BLaER1 (cell line): ENCODE measurements around the gene RNASEH2A.

ENCODE experiments used
- H3K27ac ChIP-seq: shearing (Covaris generic); formaldehyde crosslinking; 2 replicates; pipeline ENCODE4 v1.8.1; 2022
- H3K27me3 ChIP-seq: shearing (Covaris generic); formaldehyde crosslinking; 2 replicates; pipeline ENCODE4 v1.8.1; 2022
- H3K36me3 ChIP-seq: shearing (Covaris generic); formaldehyde crosslinking; 2 replicates; pipeline ENCODE4 v1.8.1; 2022
- H3K4me1 ChIP-seq: shearing (Covaris generic); formaldehyde crosslinking; 2 replicates; pipeline ENCODE4 v1.8.1; 2022
- H3K4me2 ChIP-seq: shearing (Covaris generic); formaldehyde crosslinking; 2 replicates; pipeline ENCODE4 v1.8.1; 2022
- H3K4me3 ChIP-seq: shearing (Covaris generic); formaldehyde crosslinking; 2 replicates; pipeline ENCODE4 v1.8.1; 2022
- H3K9ac ChIP-seq: shearing (Covaris generic); formaldehyde crosslinking; 2 replicates; pipeline ENCODE4 v1.8.1; 2022
- H3K9me3 ChIP-seq: shearing (Covaris generic); formaldehyde crosslinking; 2 replicates; pipeline ENCODE4 v1.8.1; 2022
- H4K20me1 ChIP-seq: shearing (Covaris generic); formaldehyde crosslinking; 2 replicates; pipeline ENCODE4 v1.8.1; 2022
- Cebpa-rat ChIP-seq: shearing (Covaris generic); IDR thresholded peaks from 2 replicates; pipeline ENCODE4 v1.8.1; 2022

RNASEH2A gene

DNA sequence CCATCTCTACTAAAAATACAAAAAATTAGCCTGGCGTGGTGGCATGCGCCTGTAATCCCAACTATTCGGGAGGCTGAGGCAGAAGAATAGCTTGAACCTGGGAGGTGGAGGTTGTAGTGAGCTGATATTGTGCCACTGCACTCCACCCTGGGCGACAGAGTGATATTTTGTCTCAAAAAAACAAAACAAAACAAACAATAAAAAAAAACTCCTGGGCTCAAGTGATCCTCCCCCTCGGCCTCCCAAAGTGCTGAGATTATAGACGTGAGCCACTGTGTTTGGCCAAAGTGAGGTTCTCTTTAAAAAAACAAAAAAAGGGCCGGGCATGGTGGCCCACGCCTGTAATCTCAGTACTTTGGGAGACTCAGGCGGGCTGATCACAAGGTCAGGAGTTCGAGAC lies 18.9 kb upstream of the RNASEH2A start:
- Histone ChIP-seq H3K4me2 (peak overlapping the region; percentile 98), H3K9me3 (no peaks in the 10 kb centered on the region), H4K20me1 (peaks cover 11% of the 10 kb centered on the region), H3K36me3 (no peaks in the 10 kb centered on the region), H3K27me3 (no peaks in the 10 kb centered on the region), H3K9ac (peak overlapping the region; percentile 85; the same call in 1 of the 2 replicates), H3K4me1 (peaks cover 81% of the 10 kb centered on the region), H3K27ac (peak overlapping the region; percentile 95), H3K4me3 (no peak overlapping the region)
- TF ChIP-seq Cebpa-rat: no peak

DNA sequence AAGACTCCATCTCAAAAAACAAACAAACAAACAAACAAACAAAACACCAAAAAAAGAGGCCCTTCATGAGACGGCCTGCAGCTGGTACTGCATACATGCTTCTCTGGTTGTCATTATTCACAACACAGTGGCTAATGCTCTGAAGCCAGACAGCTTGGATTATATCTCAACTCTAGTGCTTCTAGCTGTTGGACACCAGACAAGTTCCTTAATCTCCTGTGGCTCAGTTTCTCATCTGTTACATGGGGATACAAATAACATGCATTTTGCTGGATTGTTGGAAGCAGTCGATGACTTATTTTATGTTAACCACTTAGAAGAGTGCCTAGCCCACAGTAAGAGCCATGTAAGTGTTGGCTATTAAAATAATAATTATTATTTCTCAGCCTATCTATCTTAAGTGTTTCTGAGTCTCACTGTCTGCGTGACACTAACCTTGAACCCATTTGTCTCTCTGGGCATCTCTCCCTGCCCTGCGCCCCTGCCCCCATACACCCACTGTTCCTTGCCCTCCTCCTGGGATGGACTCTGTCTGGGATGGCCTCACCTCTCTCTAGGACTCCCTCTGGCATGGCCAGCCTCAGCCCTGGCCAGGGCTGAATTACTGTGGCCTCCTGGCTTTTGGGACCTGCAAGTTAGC lies 18.2 kb upstream of the RNASEH2A start:
- Histone ChIP-seq H3K9me3 (no peaks in the 10 kb centered on the region), H3K4me1 (peaks cover 76% of the 10 kb centered on the region), H3K4me2 (peak overlapping the region; percentile 98), H3K36me3 (no peaks in the 10 kb centered on the region), H4K20me1 (peaks cover 18% of the 10 kb centered on the region), H3K4me3 (peak overlapping the region; percentile 95), H3K27me3 (no peaks in the 10 kb centered on the region), H3K27ac (peak overlapping the region; percentile 95), H3K9ac (peak overlapping the region; percentile 91)
- TF ChIP-seq Cebpa-rat: no peak

DNA sequence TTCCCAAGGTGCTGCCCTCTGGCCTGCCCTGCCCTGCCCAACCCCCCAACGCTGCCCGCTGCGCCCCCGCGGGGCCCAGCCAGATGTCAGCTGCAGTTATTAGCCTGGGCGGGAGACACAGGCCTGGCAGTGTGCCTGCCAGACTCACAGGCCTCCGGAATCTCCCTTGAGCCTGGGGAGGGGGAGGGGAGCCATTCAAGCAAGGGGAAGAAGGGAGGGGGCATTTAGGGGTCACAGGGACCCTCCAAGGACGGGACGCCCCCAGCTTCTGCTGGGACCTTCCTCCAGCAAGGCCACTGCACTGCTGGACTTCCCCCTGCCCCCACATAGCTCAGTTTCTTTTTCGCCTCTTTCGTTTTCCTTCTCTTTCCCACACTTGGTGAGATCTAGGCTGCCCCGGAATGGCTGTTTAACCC lies 17.7 kb upstream of the RNASEH2A start:
- Histone ChIP-seq H3K27me3 (no peaks in the 10 kb centered on the region), H3K27ac (peak overlapping the region; percentile 95), H3K4me2 (peak overlapping the region; percentile 98), H3K4me3 (peak overlapping the region; percentile 95), H4K20me1 (peaks cover 19% of the 10 kb centered on the region), H3K9me3 (no peaks in the 10 kb centered on the region), H3K36me3 (no peaks in the 10 kb centered on the region), H3K9ac (peak overlapping the region; percentile 91), H3K4me1 (peaks cover 71% of the 10 kb centered on the region)
- TF ChIP-seq Cebpa-rat: no peak

DNA sequence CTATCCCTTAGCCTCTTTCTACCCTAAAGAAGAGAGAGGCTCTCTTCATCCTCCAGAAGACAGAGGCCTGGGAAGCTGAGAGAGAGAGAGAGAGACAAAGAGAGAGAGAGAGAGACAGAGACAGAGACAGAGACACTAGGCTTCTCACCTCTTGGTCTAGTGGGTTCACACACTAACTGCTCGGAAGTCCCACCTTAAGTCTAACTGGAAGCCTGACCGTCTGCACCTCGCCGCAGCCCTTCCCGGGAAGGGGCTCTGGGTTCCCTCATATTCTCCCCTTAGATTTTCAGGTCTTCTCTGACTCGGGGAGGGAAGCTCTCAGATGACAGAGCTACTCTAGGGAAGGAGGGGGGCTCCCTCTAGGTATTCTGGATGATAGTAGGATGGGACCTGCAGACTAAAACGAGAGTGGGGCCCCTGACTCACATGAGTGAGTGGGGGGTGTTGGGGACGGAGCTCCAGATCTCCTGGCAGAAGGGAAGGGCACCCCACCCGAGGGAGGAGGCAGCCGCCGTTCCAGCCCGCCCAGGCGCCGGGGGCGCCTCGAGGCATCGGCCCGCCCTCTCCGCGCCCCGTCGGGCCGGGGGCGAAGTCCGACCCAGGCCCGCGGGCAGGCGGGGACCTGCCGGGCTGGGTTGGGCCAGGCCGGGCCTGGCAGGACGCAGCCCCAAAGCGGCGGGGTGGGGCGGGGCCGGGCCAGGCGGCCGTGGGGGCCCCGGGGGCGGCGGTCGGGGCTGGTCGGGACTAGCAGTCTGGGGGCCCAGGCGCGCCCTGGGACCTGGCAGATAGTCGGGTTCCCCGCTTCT lies 17.1 kb upstream of the RNASEH2A start:
- H3K36me3 ChIP-seq: no peaks in the 10 kb centered on the region
- H3K9ac ChIP-seq: peak overlapping the region; percentile 91
- H3K4me3 ChIP-seq: peak overlapping the region; percentile 95
- H3K4me2 ChIP-seq: peak overlapping the region; percentile 98
- no peaks in the 10 kb centered on the region for H3K27me3 ChIP-seq
- peak overlapping the region; percentile 95 for H3K27ac ChIP-seq
- peaks cover 70% of the 10 kb centered on the region for H3K4me1 ChIP-seq
- TF ChIP-seq Cebpa-rat: no peak
- H4K20me1 ChIP-seq: peaks cover 19% of the 10 kb centered on the region
- H3K9me3 ChIP-seq: no peaks in the 10 kb centered on the region

DNA sequence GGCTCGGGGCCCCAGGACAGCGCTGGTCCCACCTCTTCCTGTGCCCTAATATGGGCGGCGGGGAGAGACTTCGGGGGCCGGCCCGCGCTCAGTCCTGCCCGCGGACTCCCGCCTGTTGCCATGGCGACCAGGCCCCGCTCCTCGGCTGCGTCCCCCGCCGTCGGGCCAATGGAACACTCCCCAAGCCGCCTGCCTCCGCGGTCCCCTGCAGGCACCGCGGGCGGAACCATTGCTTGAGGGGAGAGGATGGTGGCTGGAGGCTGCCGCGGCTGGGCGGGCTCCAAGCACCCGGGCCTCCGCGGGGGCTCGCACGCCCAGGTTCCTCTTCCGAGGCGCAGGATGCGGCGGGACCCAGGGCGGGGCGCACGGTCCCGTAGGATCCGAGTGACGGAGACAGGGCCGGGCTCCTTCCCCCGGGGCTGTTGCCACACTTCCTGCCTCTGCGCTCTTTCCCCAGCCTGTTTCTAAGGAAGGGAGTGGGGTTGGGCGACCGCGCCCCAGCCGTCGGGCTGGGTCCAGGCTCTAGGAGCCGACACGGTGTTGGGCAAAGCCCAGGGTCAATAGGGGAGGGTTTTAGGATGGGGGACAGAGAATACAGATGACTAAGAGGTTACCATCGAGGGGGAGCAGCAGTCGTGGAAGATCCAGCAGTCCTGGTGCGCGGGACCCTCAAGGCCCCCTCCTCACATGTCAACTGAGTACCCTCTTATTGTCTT lies 16.3 kb upstream of the RNASEH2A start:
- Histone ChIP-seq H3K9ac (peak overlapping the region; percentile 91), H3K27ac (peak overlapping the region; percentile 95), H3K36me3 (no peaks in the 10 kb centered on the region), H3K27me3 (no peaks in the 10 kb centered on the region), H3K4me3 (peak overlapping the region; percentile 95), H3K4me2 (peak overlapping the region; percentile 98), H3K4me1 (peaks cover 70% of the 10 kb centered on the region), H4K20me1 (peaks cover 19% of the 10 kb centered on the region), H3K9me3 (no peaks in the 10 kb centered on the region)
- peak; percentile 84 for TF ChIP-seq Cebpa-rat

DNA sequence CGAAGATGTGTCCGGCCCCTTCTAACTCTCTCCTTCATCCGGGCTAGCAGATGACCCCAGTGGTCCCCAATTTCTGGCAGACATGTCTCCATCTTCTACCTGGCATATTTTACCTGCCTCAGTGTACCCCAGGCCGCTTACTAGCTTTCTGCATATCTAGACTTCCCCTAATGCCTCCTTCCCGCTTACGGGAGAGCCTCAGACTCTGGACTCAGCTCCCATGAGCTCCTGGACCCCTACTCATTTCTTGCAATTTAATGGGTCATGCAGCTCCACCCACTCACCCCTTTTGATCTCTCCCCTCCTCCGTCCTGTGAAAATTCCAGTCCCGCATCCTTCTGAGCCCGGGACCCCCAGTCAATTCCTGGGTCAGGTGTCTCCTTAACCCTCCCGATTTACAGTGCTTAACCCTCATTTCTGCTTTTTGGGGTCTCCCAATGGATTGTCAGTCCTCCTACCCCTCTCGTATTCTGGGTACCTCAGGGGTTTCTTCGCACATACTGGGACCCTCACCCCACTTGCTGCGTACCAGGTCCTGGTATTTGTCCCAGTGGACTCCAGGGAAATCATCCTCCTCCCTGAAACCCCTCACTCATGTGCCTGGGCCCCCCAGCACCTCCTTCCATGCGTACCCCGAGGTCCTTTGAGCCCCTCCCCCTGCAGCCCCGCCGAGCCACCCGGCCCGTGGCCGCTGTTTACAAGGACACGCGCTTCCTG lies 15.6 kb upstream of the RNASEH2A start:
- no peak for TF ChIP-seq Cebpa-rat
- Histone ChIP-seq H3K4me3 (peak overlapping the region; percentile 95), H3K27me3 (no peaks in the 10 kb centered on the region), H4K20me1 (peaks cover 19% of the 10 kb centered on the region), H3K4me1 (peaks cover 67% of the 10 kb centered on the region), H3K9ac (peak overlapping the region; percentile 91), H3K4me2 (peak overlapping the region; percentile 98), H3K9me3 (no peaks in the 10 kb centered on the region), H3K27ac (peak overlapping the region; percentile 95), H3K36me3 (no peaks in the 10 kb centered on the region)

DNA sequence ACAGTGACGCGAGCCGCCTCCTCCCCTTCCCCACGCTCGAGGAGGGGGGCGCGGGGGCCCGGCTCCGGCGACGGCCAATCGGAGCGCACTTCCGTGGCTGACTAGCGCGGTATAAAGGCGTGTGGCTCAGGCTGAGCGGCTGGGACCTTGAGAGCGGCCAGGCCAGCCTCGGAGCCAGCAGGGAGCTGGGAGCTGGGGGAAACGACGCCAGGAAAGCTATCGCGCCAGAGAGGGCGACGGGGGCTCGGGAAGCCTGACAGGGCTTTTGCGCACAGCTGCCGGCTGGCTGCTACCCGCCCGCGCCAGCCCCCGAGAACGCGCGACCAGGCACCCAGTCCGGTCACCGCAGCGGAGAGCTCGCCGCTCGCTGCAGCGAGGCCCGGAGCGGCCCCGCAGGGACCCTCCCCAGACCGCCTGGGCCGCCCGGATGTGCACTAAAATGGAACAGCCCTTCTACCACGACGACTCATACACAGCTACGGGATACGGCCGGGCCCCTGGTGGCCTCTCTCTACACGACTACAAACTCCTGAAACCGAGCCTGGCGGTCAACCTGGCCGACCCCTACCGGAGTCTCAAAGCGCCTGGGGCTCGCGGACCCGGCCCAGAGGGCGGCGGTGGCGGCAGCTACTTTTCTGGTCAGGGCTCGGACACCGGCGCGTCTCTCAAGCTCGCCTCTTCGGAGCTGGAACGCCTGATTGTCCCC lies 14.9 kb upstream of the RNASEH2A start, which contains the start of gene JUNB:
JUNB (plus strand) TSS at position 142 of the 706 bp plus-strand sequence; CDS start at position 428, 286 bp downstream.
- no peak for TF ChIP-seq Cebpa-rat
- Histone ChIP-seq H3K27me3 (no peaks in the 10 kb centered on the region), H3K4me2 (peak within 1 kb of the TSS; percentile 98), H3K27ac (peak within 1 kb of the TSS; percentile 95), H3K36me3 (no peaks in the 10 kb centered on the region), H3K4me1 (peaks cover 67% of the 10 kb centered on the region), H4K20me1 (peaks cover 19% of the 10 kb centered on the region), H3K9me3 (no peaks in the 10 kb centered on the region), H3K9ac (peak within 1 kb of the TSS; percentile 91), H3K4me3 (peak within 1 kb of the TSS; percentile 95)

DNA sequence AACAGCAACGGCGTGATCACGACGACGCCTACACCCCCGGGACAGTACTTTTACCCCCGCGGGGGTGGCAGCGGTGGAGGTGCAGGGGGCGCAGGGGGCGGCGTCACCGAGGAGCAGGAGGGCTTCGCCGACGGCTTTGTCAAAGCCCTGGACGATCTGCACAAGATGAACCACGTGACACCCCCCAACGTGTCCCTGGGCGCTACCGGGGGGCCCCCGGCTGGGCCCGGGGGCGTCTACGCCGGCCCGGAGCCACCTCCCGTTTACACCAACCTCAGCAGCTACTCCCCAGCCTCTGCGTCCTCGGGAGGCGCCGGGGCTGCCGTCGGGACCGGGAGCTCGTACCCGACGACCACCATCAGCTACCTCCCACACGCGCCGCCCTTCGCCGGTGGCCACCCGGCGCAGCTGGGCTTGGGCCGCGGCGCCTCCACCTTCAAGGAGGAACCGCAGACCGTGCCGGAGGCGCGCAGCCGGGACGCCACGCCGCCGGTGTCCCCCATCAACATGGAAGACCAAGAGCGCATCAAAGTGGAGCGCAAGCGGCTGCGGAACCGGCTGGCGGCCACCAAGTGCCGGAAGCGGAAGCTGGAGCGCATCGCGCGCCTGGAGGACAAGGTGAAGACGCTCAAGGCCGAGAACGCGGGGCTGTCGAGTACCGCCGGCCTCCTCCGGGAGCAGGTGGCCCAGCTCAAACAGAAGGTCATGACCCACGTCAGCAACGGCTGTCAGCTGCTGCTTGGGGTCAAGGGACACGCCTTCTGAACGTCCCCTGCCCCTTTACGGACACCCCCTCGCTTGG lies 14.1 kb upstream of the RNASEH2A start:
- peaks cover 6% of the 10 kb centered on the region for H3K36me3 ChIP-seq
- peak overlapping the region; percentile 91 for H3K9ac ChIP-seq
- H3K4me2 ChIP-seq: peak overlapping the region; percentile 98
- peaks cover 59% of the 10 kb centered on the region for H3K4me1 ChIP-seq
- H3K4me3 ChIP-seq: peak overlapping the region; percentile 95
- no peaks in the 10 kb centered on the region for H3K9me3 ChIP-seq
- peak overlapping the region; percentile 95 for H3K27ac ChIP-seq
- H4K20me1 ChIP-seq: peaks cover 24% of the 10 kb centered on the region
- no peaks in the 10 kb centered on the region for H3K27me3 ChIP-seq
- no peak for TF ChIP-seq Cebpa-rat
